ENCODE results near the gene ADSS1. TPM values are rescaled to one million over a fixed set of nuclear protein-coding genes. Genes with fewer than 3 reads are reported as not detected.
A peak's percentile ranks its signal among the peaks of the same experiment; 100 is the strongest.

The ADSS1 gene
- total RNA-seq = 1 to 10 TPM in 1 of 2 experiments, under 1 TPM in 1; 0.81 to 1.2 TPM

GRCh38 chr14:104723651-104724406 is at the start of gene ADSS1:
TSS of gene ADSS1 (plus strand) at chr14:104724229. CDS start at chr14:104724271, 42 bp downstream.
- H3K27ac Mint-ChIP-seq = no peak within 1 kb of the TSS
- peak; percentile 63 for DNase-seq
- no peaks in the 10 kb centered on the region for H3K27me3 Mint-ChIP-seq
- ChIA-PET POLR2A (no interaction called here), CTCF (interaction anchor here (1.2 kb wide), 1 partner anchor 10 kb away, joined by 6 read pairs; no protein-coding TSS in a partner anchor)
- H3K4me3 Mint-ChIP-seq = peak within 1 kb of the TSS; percentile 48
- peaks cover 3% of the 10 kb centered on the region for H3K36me3 Mint-ChIP-seq (ENCODE audit: low read depth)
- no peaks in the 10 kb centered on the region for H3K9me3 Mint-ChIP-seq
- no peaks in the 10 kb centered on the region for H3K4me1 Mint-ChIP-seq

GRCh38 chr14:104675447-104675846 is 48.6 kb upstream of the ADSS1 start:
- H3K4me1 Mint-ChIP-seq = peaks cover 25% of the 10 kb centered on the region
- no peaks in the 10 kb centered on the region for H3K9me3 Mint-ChIP-seq
- ChIA-PET POLR2A (no interaction called here), CTCF (no interaction called here)
- H3K27ac Mint-ChIP-seq = no peak overlapping the region
- H3K27me3 Mint-ChIP-seq = peaks cover 2% of the 10 kb centered on the region
- no peak for DNase-seq
- no peak overlapping the region for H3K4me3 Mint-ChIP-seq
- no peaks in the 10 kb centered on the region for H3K36me3 Mint-ChIP-seq (ENCODE audit: low read depth)

GRCh38 chr14:104676130-104676693 is 47.8 kb upstream of the ADSS1 start:
- no peak overlapping the region for H3K4me3 Mint-ChIP-seq
- H3K27ac Mint-ChIP-seq = no peak overlapping the region
- H3K36me3 Mint-ChIP-seq (ENCODE audit: low read depth) = no peaks in the 10 kb centered on the region
- no peak for DNase-seq
- no peaks in the 10 kb centered on the region for H3K27me3 Mint-ChIP-seq
- H3K4me1 Mint-ChIP-seq = peaks cover 25% of the 10 kb centered on the region
- H3K9me3 Mint-ChIP-seq = no peaks in the 10 kb centered on the region
- ChIA-PET POLR2A (no interaction called here), CTCF (interaction anchor here (0.7 kb wide), 1 partner anchor 1148 kb away, joined by 4 read pairs; no protein-coding TSS in a partner anchor)

- DNase-seq = peak; percentile 23
- H3K9me3 Mint-ChIP-seq = no peaks in the 10 kb centered on the region
- H3K4me1 Mint-ChIP-seq = peaks cover 25% of the 10 kb centered on the region
- POLR2A ChIA-PET = no interaction called here
- no peaks in the 10 kb centered on the region for H3K27me3 Mint-ChIP-seq
- peak overlapping the region; percentile 68 for H3K4me3 Mint-ChIP-seq
- CTCF ChIA-PET = interaction anchor here (0.7 to 1.5 kb wide), 5 partner anchors 20 to 1149 kb away, joined by 3 to 4 read pairs (median 4); no protein-coding TSS in a partner anchor
- H3K36me3 Mint-ChIP-seq (ENCODE audit: low read depth) = no peaks in the 10 kb centered on the region
- H3K27ac Mint-ChIP-seq = peak overlapping the region; percentile 84
These were observed 47.1 kb upstream of the ADSS1 start for GRCh38 chr14:104676694-104677511.

GRCh38 chr14:104677512-104678332 is 46.3 kb upstream of the ADSS1 start:
- POLR2A ChIA-PET = no interaction called here
- H3K27me3 Mint-ChIP-seq = no peaks in the 10 kb centered on the region
- peak overlapping the region; percentile 68 for H3K4me3 Mint-ChIP-seq
- H3K27ac Mint-ChIP-seq = peak overlapping the region; percentile 84
- no peaks in the 10 kb centered on the region for H3K36me3 Mint-ChIP-seq (ENCODE audit: low read depth)
- peak; percentile 64 for DNase-seq
- H3K9me3 Mint-ChIP-seq = no peaks in the 10 kb centered on the region
- CTCF ChIA-PET = interaction anchor here (1.1 to 1.5 kb wide), 4 partner anchors 19 to 36 kb away, joined by 3 to 4 read pairs (median 4); no protein-coding TSS in a partner anchor
- H3K4me1 Mint-ChIP-seq = peaks cover 25% of the 10 kb centered on the region

- Mint-ChIP-seq H3K27ac (peak overlapping the region; percentile 84), H3K9me3 (no peaks in the 10 kb centered on the region), H3K36me3 (ENCODE audit: low read depth) (no peaks in the 10 kb centered on the region), H3K4me1 (peaks cover 25% of the 10 kb centered on the region), H3K4me3 (peak overlapping the region; percentile 68), H3K27me3 (no peaks in the 10 kb centered on the region)
- ChIA-PET POLR2A (no interaction called here), CTCF (interaction anchor here (1.4 to 1.5 kb wide), 2 partner anchors 18 to 36 kb away, joined by 4 read pairs; no protein-coding TSS in a partner anchor)
- no peak for DNase-seq
These were observed 45.7 kb upstream of the ADSS1 start for GRCh38 chr14:104678346-104678745.

- H3K27me3 Mint-ChIP-seq = no peaks in the 10 kb centered on the region
- no peaks in the 10 kb centered on the region for H3K36me3 Mint-ChIP-seq (ENCODE audit: low read depth)
- no peak for DNase-seq
- H3K4me3 Mint-ChIP-seq = no peak overlapping the region
- CTCF ChIA-PET = interaction anchor here (1.2 kb wide), 1 partner anchor 12 kb away, joined by 4 read pairs; no protein-coding TSS in a partner anchor
- peak overlapping the region; percentile 84 for H3K27ac Mint-ChIP-seq
- no peaks in the 10 kb centered on the region for H3K9me3 Mint-ChIP-seq
- peaks cover 22% of the 10 kb centered on the region for H3K4me1 Mint-ChIP-seq
- POLR2A ChIA-PET = no interaction called here
These were observed 44.9 kb upstream of the ADSS1 start for GRCh38 chr14:104678901-104679705.

- Mint-ChIP-seq H3K9me3 (no peaks in the 10 kb centered on the region), H3K36me3 (ENCODE audit: low read depth) (no peaks in the 10 kb centered on the region), H3K27me3 (peaks cover 8% of the 10 kb centered on the region), H3K27ac (peak overlapping the region; percentile 31), H3K4me1 (peaks cover 22% of the 10 kb centered on the region), H3K4me3 (no peak overlapping the region)
- POLR2A ChIA-PET = no interaction called here
- CTCF ChIA-PET = interaction anchor here (1.2 to 1.3 kb wide), 2 partner anchors 11 kb away, joined by 4 read pairs; no protein-coding TSS in a partner anchor
- DNase-seq = no peak
These were observed 43.8 kb upstream of the ADSS1 start for GRCh38 chr14:104680056-104680805.

- Mint-ChIP-seq H3K27ac (peak overlapping the region; percentile 14), H3K36me3 (ENCODE audit: low read depth) (no peaks in the 10 kb centered on the region), H3K9me3 (no peaks in the 10 kb centered on the region), H3K27me3 (peaks cover 8% of the 10 kb centered on the region), H3K4me3 (no peak overlapping the region), H3K4me1 (peaks cover 25% of the 10 kb centered on the region)
- no peak for DNase-seq
- ChIA-PET CTCF (interaction anchor here (1.3 kb wide), 1 partner anchor 10 kb away, joined by 4 read pairs; no protein-coding TSS in a partner anchor), POLR2A (no interaction called here)
These were observed 43.0 kb upstream of the ADSS1 start for GRCh38 chr14:104680806-104681688.

- Mint-ChIP-seq H3K9me3 (no peaks in the 10 kb centered on the region), H3K4me1 (peaks cover 31% of the 10 kb centered on the region), H3K4me3 (no peak overlapping the region), H3K27ac (no peak overlapping the region), H3K36me3 (ENCODE audit: low read depth) (no peaks in the 10 kb centered on the region), H3K27me3 (peaks cover 8% of the 10 kb centered on the region)
- ChIA-PET CTCF (interaction anchor here (0.7 to 1.3 kb wide), 2 partner anchors 9 to 21 kb away, joined by 3 to 4 read pairs; no protein-coding TSS in a partner anchor), POLR2A (no interaction called here)
- no peak for DNase-seq
These were observed 42.3 kb upstream of the ADSS1 start for GRCh38 chr14:104681689-104682074.

All from activated CD4-positive, alpha-beta T cell treated with anti-CD3 and anti-CD28 coated beads, Interleukin-2, amount 10 ng/mL, durations not matched to agents 7 days and 5 days (primary cell).